A549 (cell line): ENCODE measurements around the gene SBNO2. TPM values are rescaled to one million over a fixed set of nuclear protein-coding genes. Genes with fewer than 3 reads are reported as not detected.

Experiments
- ATAC-seq, 2 experiments: fragments of 200-7000 bp in 1 of 2; fragments of >200 bp in 1 of 2; cut with Nextera tagmentation in 1 of 2; cut with Tn5 transposase in 1 of 2; 3 replicates each; pipeline versions ENCODE4 v1.8.0 to v1.9.1; 2018 to 2020; ENCODE audit warnings: mild to moderate bottlenecking in 1 of 2, moderate library complexity in 1 of 2
- CTCF ChIA-PET: fragments of 300-600 bp; sonication (Branson Sonifier 250); formaldehyde crosslinking; extraction: SDS; loops from one replicate; lab custom pipeline; 2021; ENCODE audit warnings: antibody characterized with exemption, inconsistent platforms; lab: Yijun Ruan, JAX
- POLR2A ChIA-PET: fragments of 350-600 bp; formaldehyde crosslinking; extraction: SDS; loops from one replicate; lab custom pipeline; 2021; ENCODE audit warnings: antibody characterized with exemption, inconsistent platforms; lab: Yijun Ruan, JAX
- DNase-seq, 2 experiments: peaks; one replicate each; pipeline versions ENCODE4 v3.0.0 to v3.0.0-alpha.2; 2011 to 2016; ENCODE audit warnings: low read depth in 1 of 2, low spot score in 1 of 2
- FAIRE-seq: peaks from 2 replicates; lab custom pipeline; 2011; peaks lifted over from hg19 to GRCh38; lab: Jason Lieb, UNC
- H3K27ac ChIP-seq, 2 experiments: fragments of >200 bp; sonication (Bioruptor Twin); formaldehyde crosslinking; 3 replicates each; pipeline ENCODE4 v1.5.1; 2016 to 2017
- H3K4me1 ChIP-seq: fragments of >200 bp; sonication (Bioruptor Twin); formaldehyde crosslinking; 3 replicates; pipeline ENCODE4 v1.6.1; 2016
- H3K4me2 ChIP-seq: fragments of >200 bp; sonication (Bioruptor Twin); formaldehyde crosslinking; 3 replicates; pipeline ENCODE4 v1.6.1; 2016
- H3K4me3 ChIP-seq: fragments of >200 bp; sonication (Bioruptor Twin); formaldehyde crosslinking; 3 replicates; pipeline ENCODE4 v1.5.1; 2016
- H3K9me3 ChIP-seq: fragments of >200 bp; sonication (Bioruptor Twin); formaldehyde crosslinking; 3 replicates; pipeline ENCODE4 v1.6.1; 2016
- CBX2 ChIP-seq: fragments of 200-600 bp; sonication (generic); IDR thresholded peaks from 2 replicates; pipeline ENCODE4 v1.6.1; 2016; ENCODE audit warnings: low read depth, mild to moderate bottlenecking, borderline replicate concordance
- CEBPB ChIP-seq, 2 experiments: fragments of >200 bp in 1 of 2; sonication (Bioruptor Twin) in 1 of 2; formaldehyde crosslinking in 1 of 2; IDR thresholded peaks; 2 replicates each; pipeline ENCODE4 v1.6.1; 2012 to 2016
- CHD4 ChIP-seq: fragments of 200-600 bp; sonication (generic); IDR thresholded peaks from 2 replicates; pipeline ENCODE4 v1.6.1; 2016; ENCODE audit warnings: antibody characterized with exemption, mild to moderate bottlenecking, borderline replicate concordance
- E2F6 ChIP-seq: IDR thresholded peaks from 2 replicates; pipeline ENCODE4 v1.6.1; 2012; ENCODE audit warnings: low read depth, borderline replicate concordance
- EP300 ChIP-seq, 2 experiments: fragments of >200 bp; sonication (Bioruptor Twin); formaldehyde crosslinking; IDR thresholded peaks; 2 replicates in 1 of 2; 3 replicates in 1 of 2; pipeline ENCODE4 v1.6.1; 2016 to 2017
- FOSB ChIP-seq: fragments of 250-450 bp; sonication (Bioruptor Pico); IDR thresholded peaks from 2 replicates; pipeline ENCODE4 v1.5.0; 2020; ENCODE audit warnings: mild to moderate bottlenecking, moderate library complexity
- FOXS1 ChIP-seq: fragments of 250-450 bp; sonication (Bioruptor Pico); IDR thresholded peaks from 2 replicates; pipeline ENCODE4 v1.5.0; 2020; ENCODE audit warnings: mild to moderate bottlenecking, moderate library complexity
- HEYL ChIP-seq: fragments of 250-450 bp; sonication (Bioruptor Pico); IDR thresholded peaks from 2 replicates; pipeline ENCODE4 v1.8.0; 2021; ENCODE audit warnings: mild to moderate bottlenecking, moderate library complexity
- HOXB5 ChIP-seq: fragments of 250-450 bp; sonication (Bioruptor Pico); IDR thresholded peaks from 2 replicates; pipeline ENCODE4 v1.5.0; 2020; ENCODE audit warnings: mild to moderate bottlenecking, moderate library complexity
- JUN ChIP-seq, 2 experiments: fragments of >200 bp; sonication (Bioruptor Twin); formaldehyde crosslinking; IDR thresholded peaks; 2 replicates in 1 of 2; 3 replicates in 1 of 2; pipeline ENCODE4 v1.6.1; 2016 to 2017
- JUNB ChIP-seq: fragments of >200 bp; sonication (Bioruptor Twin); formaldehyde crosslinking; IDR thresholded peaks from 2 replicates; pipeline ENCODE4 v1.6.1; 2016
- KDM5A ChIP-seq: fragments of 200-600 bp; sonication (generic); IDR thresholded peaks from 2 replicates; pipeline ENCODE4 v1.6.1; 2016; ENCODE audit warnings: antibody characterized with exemption, mild to moderate bottlenecking
- MAFK ChIP-seq: fragments of 450-650 bp; IDR thresholded peaks from 2 replicates; pipeline ENCODE4 v1.6.1; 2014; ENCODE audit not compliant: partially characterized antibody
- MAX ChIP-seq: IDR thresholded peaks from 2 replicates; pipeline ENCODE4 v1.6.1; 2012
- NPAS2 ChIP-seq: fragments of 250-450 bp; sonication (Bioruptor Pico); IDR thresholded peaks from 2 replicates; pipeline ENCODE4 v1.8.0; 2022; ENCODE audit warnings: mild to moderate bottlenecking, moderate library complexity, borderline replicate concordance
- NR3C1 ChIP-seq: fragments of >200 bp; sonication (Bioruptor Twin); formaldehyde crosslinking; IDR thresholded peaks from 3 replicates; pipeline ENCODE4 v1.6.1; 2017
- PBX3 ChIP-seq: IDR thresholded peaks from 2 replicates; pipeline ENCODE4 v1.6.1; 2012
- RAD21 ChIP-seq, 2 experiments: fragments of >200 bp in 1 of 2; sonication (Bioruptor Twin) in 1 of 2; formaldehyde crosslinking in 1 of 2; IDR thresholded peaks in 1 of 2; conservative IDR thresholded peaks in 1 of 2; 2 replicates in 1 of 2; 3 replicates in 1 of 2; pipeline ENCODE4 v1.6.1; 2012 to 2018; ENCODE audit warnings: inconsistent platforms in 1 of 2
- RNF2 ChIP-seq: fragments of 200-600 bp; sonication (generic); IDR thresholded peaks from 2 replicates; pipeline ENCODE4 v1.6.1; 2016; ENCODE audit warnings: low read depth, mild to moderate bottlenecking, antibody characterized with exemption, moderate library complexity, borderline replicate concordance
- SMC3 ChIP-seq: fragments of >200 bp; sonication (Bioruptor Twin); formaldehyde crosslinking; IDR thresholded peaks from 3 replicates; pipeline ENCODE4 v1.6.1; 2018; ENCODE audit warnings: inconsistent platforms
- USF2 ChIP-seq: fragments of 450-650 bp; IDR thresholded peaks from 2 replicates; pipeline ENCODE4 v1.6.1; 2014; ENCODE audit warnings: antibody characterized with exemption
- WGBS: methylation state at CpG from one replicate; pipeline ENCODE4 v1.1.6; 2017; ENCODE audit errors: missing lambda C conversion rate; 5-methylcytosine and 5-hydroxymethylcytosine counted together
- polyA plus RNA-seq, 4 experiments: library from polyadenylated mRNA; depleted of rRNA in 3 of 4; stranded (reverse); fragments of >200 nt; fragmentation: RNase III in 1 of 4; extraction: RNeasy Plus Mini Kit Qiagen cat#74134 plus additional on column Dnase treatment in 1 of 4; gene quantifications; 2 replicates in 3 of 4; 3 replicates in 1 of 4; pipeline ENCODE4 v1.2.3, GENCODE V29; 2011 to 2017

Gene SBNO2
- polyA plus RNA-seq, 2 of the 4 experiments (the other 2 are of a cell fraction): 6.8 to 27.0 TPM

- H3K4me3 ChIP-seq: no peak overlapping the region
- H3K9me3 ChIP-seq: no peaks in the 10 kb centered on the region
- POLR2A ChIA-PET: no interaction called here
- 80% methylated on average over 1 of the region's 48 CpGs for WGBS
- peaks cover 51% of the 10 kb centered on the region for H3K4me1 ChIP-seq
- CTCF ChIA-PET: no interaction called here
- no peak for DNase-seq
- H3K4me2 ChIP-seq: no peak overlapping the region
- no peak overlapping the region for H3K27ac ChIP-seq
- no peak for TF ChIP-seq RNF2
- no peak for TF ChIP-seq CEBPB (IDR thresholded peaks at IDR 0.05)
- TF ChIP-seq EP300 (IDR thresholded peaks at IDR 0.05): no peak
- ATAC-seq: no peak
- FAIRE-seq: no peak
Measured at GRCh38 chr19:1109032-1109551, 65.0 kb downstream of the SBNO2 start.

GRCh38 chr19:1108291-1109031, 65.6 kb downstream of the SBNO2 start:
- WGBS: 97% methylated on average over 33 of the region's 89 CpGs
- H3K4me1 ChIP-seq: peaks cover 45% of the 10 kb centered on the region
- H3K4me2 ChIP-seq: no peak overlapping the region
- FAIRE-seq: no peak
- H3K4me3 ChIP-seq: no peak overlapping the region
- ChIA-PET CTCF (interaction anchor here (0.9 kb wide), 1 partner anchor 86 kb away, joined by 8 read pairs; no protein-coding TSS in a partner anchor), POLR2A (no interaction called here)
- no peaks in the 10 kb centered on the region for H3K9me3 ChIP-seq
- no peak for DNase-seq
- no peak for ATAC-seq
- H3K27ac ChIP-seq: peak overlapping the region in 1 of 2 experiments; percentile 78; a peak in 2 of 6 replicates
- no peak for TF ChIP-seq HOXB5 (CRISPR knock-in tag)
- TF ChIP-seq MAFK: no peak
- TF ChIP-seq PBX3: 0 out of 2 replicates have a peak, but pooled peaks have one; percentile 8
- no peak for TF ChIP-seq NR3C1
- TF ChIP-seq, all 56 proteins: peak for 1

GRCh38 chr19:1107661-1108261, 66.3 kb downstream of the SBNO2 start:
- no peak for FAIRE-seq

GRCh38 chr19:1106841-1107660, 67.0 kb downstream of the SBNO2 start:
- ATAC-seq: peak; percentile 27 to 51
- TF ChIP-seq SMC3 (no peak), E2F6 (no peak), RNF2 (no peak), NPAS2 (CRISPR knock-in tag) (no peak), FOSB (CRISPR knock-in tag) (no peak), PBX3 (no peak), JUNB (no peak), CBX2 (no peak), FOXS1 (CRISPR knock-in tag) (no peak), MAX (peak; percentile 5; the same call in 1 of the 2 replicates), USF2 (no peak), CEBPB (IDR thresholded peaks at IDR 0.05) (no peak), RAD21 (conservative IDR thresholded peaks at IDR 0.05 in 1 of 2, IDR thresholded peaks at IDR 0.05 in 1 of 2) (peak; percentile 18 to 28; a peak in 2 of 5 replicates), HEYL (CRISPR knock-in tag) (no peak), CHD4 (no peak), KDM5A (no peak)
- TF ChIP-seq, all 56 proteins: peak for 2
- FAIRE-seq: no peak
- H3K9me3 ChIP-seq: no peaks in the 10 kb centered on the region
- no peak overlapping the region for H3K4me3 ChIP-seq
- no peak overlapping the region; the same call in 2 of the 3 replicates for H3K4me2 ChIP-seq
- DNase-seq: peak in 1 of 2 experiments; percentile 86
- WGBS: 10% methylated on average over 2 of the region's 17 CpGs
- ChIA-PET POLR2A (no interaction called here), CTCF (interaction anchor here (0.9 to 1.8 kb wide), 3 partner anchors 36 to 114 kb away, joined by 3 to 5 read pairs (median 5); no protein-coding TSS in a partner anchor)
- H3K27ac ChIP-seq: peak overlapping the region; percentile 32 to 78; a peak in 4 of 6 replicates
- H3K4me1 ChIP-seq: peaks cover 47% of the 10 kb centered on the region

More at GRCh38 chr19:1107661-1108261, 66.3 kb downstream of the SBNO2 start:
- TF ChIP-seq JUN (IDR thresholded peaks at IDR 0.05) (peak in 1 of 2 experiments; percentile 11; a peak in 1 of 5 replicates), CEBPB (IDR thresholded peaks at IDR 0.05) (no peak)
- ChIA-PET POLR2A (no interaction called here), CTCF (interaction anchor here (0.9 to 1.8 kb wide), 2 partner anchors 51 to 86 kb away, joined by 5 to 8 read pairs; no protein-coding TSS in a partner anchor)
- no peaks in the 10 kb centered on the region for H3K9me3 ChIP-seq
- DNase-seq (no peak), ATAC-seq (no peak)
- H3K4me3 ChIP-seq: no peak overlapping the region
- peak overlapping the region in 1 of 2 experiments; percentile 78; a peak in 3 of 6 replicates for H3K27ac ChIP-seq
- WGBS: 73% methylated on average over 9 of the region's 25 CpGs
- no peak overlapping the region for H3K4me2 ChIP-seq
- peaks cover 46% of the 10 kb centered on the region for H3K4me1 ChIP-seq
